ENCODE results near the gene ZNF32.

The ZNF32 gene

DNA sequence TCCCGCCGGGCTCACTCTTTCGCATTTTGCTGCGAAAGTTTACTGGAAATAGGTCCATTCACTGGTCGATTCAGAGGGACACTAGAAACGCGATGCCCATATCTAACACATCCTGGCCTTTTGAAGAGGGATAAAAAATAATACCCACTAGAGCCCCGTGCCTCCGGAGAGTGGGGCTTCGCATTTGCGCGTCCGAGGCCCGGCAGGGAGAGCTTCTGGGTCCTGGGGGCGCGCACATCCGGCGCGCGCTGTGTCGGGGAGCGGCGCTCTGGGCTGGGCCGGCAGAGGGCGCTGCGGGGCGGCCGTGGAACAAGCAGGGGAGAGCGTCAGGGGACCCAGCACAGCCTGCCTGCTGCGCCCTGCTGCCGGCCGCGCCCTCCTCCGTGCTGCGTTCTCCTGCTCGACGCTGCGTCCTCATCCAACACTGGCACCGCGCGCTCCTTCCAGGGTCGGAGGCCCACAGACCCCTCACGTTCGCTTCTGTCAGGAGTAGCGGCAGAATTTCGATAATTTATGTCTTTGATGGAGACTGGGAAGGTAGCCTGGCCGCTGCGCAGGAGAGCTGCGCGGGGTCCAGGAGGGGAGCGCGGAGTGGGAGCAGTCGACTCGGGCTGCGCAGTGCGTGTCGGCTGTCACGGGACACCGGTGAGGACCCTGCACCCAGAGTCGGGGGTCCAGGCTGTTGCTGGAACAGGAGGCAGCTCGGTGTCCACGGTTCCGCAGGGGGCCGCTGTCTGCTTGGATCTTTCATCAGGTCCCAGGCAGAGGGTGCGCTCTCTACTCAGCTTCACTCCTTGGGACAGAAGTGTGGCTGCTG lies 41.5 kb upstream of the ZNF32 start:
- Histone ChIP-seq H3K4me1 (ENCODE audit: control insufficient read depth in 1 of 2, insufficient read depth in 2 of 2, low read length in 2 of 2) (peaks cover 6 to 7% of the 10 kb centered on the region in 2 donors), H3K27me3 (ENCODE audit: control insufficient read depth in 1 of 2, insufficient read depth in 2 of 2, low read length in 2 of 2) (no peaks in the 10 kb centered on the region), H3K9me3 (ENCODE audit: control insufficient read depth in 1 of 2, low read length in 2 of 2) (no peaks in the 10 kb centered on the region), H3K4me3 (ENCODE audit: low read depth in 1 of 2, low read length in 2 of 2) (peak overlapping the region; percentile 62 to 82), H3K27ac (ENCODE audit: low read depth, low read length) (peak overlapping the region; percentile 15), H3K9ac (ENCODE audit: low read depth in 1 of 2, low read length in 2 of 2) (peak overlapping the region; percentile 66 to 69), H3K36me3 (ENCODE audit: control insufficient read depth in 1 of 2, insufficient read depth in 2 of 2, low read length in 2 of 2) (no peaks in the 10 kb centered on the region)

DNA sequence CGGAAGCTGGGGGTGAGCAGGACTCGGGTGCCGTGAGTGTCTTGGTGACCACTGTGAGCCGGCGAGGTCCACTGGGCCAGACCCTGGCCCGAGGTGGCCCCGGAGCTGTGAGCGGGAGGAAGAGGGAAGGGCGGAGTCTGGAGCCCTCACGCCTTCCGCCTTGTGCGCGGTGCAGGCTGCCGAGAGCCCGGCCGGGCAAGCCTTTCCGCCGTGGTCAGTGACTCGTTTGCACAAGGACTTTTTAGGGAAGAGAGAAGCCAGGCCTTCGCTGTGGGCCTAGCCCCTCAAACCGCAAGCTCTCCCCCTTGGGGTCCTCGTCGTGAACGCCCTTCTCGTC lies 40.9 kb upstream of the ZNF32 start:
- H3K4me1 ChIP-seq (ENCODE audit: control insufficient read depth in 1 of 2, insufficient read depth in 2 of 2, low read length in 2 of 2), result peaks cover 6 to 7% of the 10 kb centered on the region in 2 donors
- no peaks in the 10 kb centered on the region for H3K9me3 ChIP-seq (ENCODE audit: control insufficient read depth in 1 of 2, low read length in 2 of 2)
- H3K9ac ChIP-seq (ENCODE audit: low read depth in 1 of 2, low read length in 2 of 2), result peak overlapping the region; percentile 66 to 69
- H3K27me3 ChIP-seq (ENCODE audit: control insufficient read depth in 1 of 2, insufficient read depth in 2 of 2, low read length in 2 of 2), result no peaks in the 10 kb centered on the region
- peak overlapping the region; percentile 15 for H3K27ac ChIP-seq (ENCODE audit: low read depth, low read length)
- peak overlapping the region; percentile 62 to 82 for H3K4me3 ChIP-seq (ENCODE audit: low read depth in 1 of 2, low read length in 2 of 2)
- H3K36me3 ChIP-seq (ENCODE audit: control insufficient read depth in 1 of 2, insufficient read depth in 2 of 2, low read length in 2 of 2), result no peaks in the 10 kb centered on the region

DNA sequence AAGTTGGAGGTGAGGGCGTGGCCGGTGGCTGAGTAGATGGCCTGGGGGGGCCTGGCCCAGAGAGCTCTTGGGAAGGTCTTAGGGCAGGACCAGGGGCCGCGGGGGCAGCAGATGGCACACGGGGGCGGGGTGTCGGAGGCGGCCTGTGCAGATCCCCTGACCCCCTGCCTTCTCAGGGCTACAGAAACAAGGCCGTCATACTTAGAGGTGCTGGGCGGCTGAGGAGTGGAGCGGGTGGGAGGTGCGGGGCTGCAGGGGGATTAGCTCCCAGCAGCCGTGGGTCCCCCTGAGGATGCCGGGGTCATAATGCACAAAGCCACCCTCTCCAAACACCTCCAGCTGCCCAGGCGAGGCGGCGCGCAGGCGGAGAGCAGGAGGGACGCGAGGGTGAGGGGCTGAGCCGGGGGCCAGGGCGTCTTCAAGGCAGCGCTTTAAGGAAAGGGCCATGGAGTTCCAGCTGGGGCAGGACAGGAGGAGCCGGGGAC lies 40.4 kb upstream of the ZNF32 start:
- Histone ChIP-seq H3K27ac (ENCODE audit: low read depth, low read length) (no peak overlapping the region), H3K9ac (ENCODE audit: low read depth in 1 of 2, low read length in 2 of 2) (peak overlapping the region; percentile 66 to 69), H3K27me3 (ENCODE audit: control insufficient read depth in 1 of 2, insufficient read depth in 2 of 2, low read length in 2 of 2) (no peaks in the 10 kb centered on the region), H3K4me3 (ENCODE audit: low read depth in 1 of 2, low read length in 2 of 2) (peak overlapping the region; percentile 62 to 82), H3K36me3 (ENCODE audit: control insufficient read depth in 1 of 2, insufficient read depth in 2 of 2, low read length in 2 of 2) (no peaks in the 10 kb centered on the region), H3K9me3 (ENCODE audit: control insufficient read depth in 1 of 2, low read length in 2 of 2) (no peaks in the 10 kb centered on the region), H3K4me1 (ENCODE audit: control insufficient read depth in 1 of 2, insufficient read depth in 2 of 2, low read length in 2 of 2) (peaks cover 6 to 7% of the 10 kb centered on the region in 2 donors)

DNA sequence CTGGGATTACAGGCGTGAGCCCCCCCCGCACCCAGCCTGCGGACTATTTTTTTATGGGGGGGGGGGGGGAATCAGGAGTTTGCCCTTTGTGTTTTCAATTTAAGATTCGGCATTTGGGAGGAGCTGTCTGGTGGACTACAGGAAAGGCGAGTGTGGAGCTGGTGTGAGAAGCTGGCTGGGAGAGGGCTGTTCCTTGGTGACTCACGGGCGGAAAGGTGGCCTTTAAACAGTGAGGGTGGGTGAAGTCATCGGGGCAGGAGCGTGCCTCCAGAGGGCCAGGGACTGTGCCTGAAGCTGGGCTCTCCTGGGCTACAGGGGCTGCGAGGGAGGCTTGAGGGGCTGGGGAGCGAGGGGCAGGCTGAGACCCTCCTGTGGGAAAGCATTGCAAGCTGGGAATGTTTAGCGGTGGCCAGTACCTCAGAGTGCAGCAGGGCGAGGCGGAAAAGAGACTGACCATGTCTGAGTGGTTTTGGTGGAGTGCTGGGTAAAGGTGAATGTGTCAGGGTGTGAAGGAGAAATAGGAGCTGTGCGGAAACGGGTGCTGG lies 39.7 kb upstream of the ZNF32 start:
- H3K9ac ChIP-seq (ENCODE audit: low read depth in 1 of 2, low read length in 2 of 2), result no peak overlapping the region
- H3K9me3 ChIP-seq (ENCODE audit: control insufficient read depth in 1 of 2, low read length in 2 of 2), result no peaks in the 10 kb centered on the region
- H3K36me3 ChIP-seq (ENCODE audit: control insufficient read depth in 1 of 2, insufficient read depth in 2 of 2, low read length in 2 of 2), result no peaks in the 10 kb centered on the region
- no peak overlapping the region for H3K27ac ChIP-seq (ENCODE audit: low read depth, low read length)
- H3K4me3 ChIP-seq (ENCODE audit: low read depth in 1 of 2, low read length in 2 of 2), result no peak overlapping the region
- no peaks in the 10 kb centered on the region for H3K27me3 ChIP-seq (ENCODE audit: control insufficient read depth in 1 of 2, insufficient read depth in 2 of 2, low read length in 2 of 2)
- peaks cover 6 to 7% of the 10 kb centered on the region in 2 donors for H3K4me1 ChIP-seq (ENCODE audit: control insufficient read depth in 1 of 2, insufficient read depth in 2 of 2, low read length in 2 of 2)

DNA sequence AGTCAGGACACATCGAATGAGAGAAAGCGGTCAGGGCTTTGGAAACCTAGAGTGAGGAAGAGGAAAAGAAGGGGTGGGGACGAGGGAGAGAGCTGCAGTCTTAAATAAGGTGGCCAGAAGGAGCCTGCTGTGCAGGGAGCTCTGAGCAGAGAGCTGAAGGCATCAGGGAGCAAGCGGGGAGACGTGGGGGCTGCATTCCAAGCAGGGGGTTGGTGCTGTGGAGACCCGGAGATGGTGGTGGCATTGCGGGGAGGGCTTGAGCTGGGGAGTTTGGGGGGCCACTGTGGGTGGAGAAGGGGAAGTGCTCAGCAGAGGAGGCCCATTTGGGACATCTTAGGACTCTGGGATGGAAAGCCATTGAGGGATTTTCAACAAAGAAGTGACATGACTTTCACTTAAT lies 38.7 kb upstream of the ZNF32 start:
- H3K9ac ChIP-seq (ENCODE audit: low read depth in 1 of 2, low read length in 2 of 2), result no peak overlapping the region
- no peaks in the 10 kb centered on the region for H3K9me3 ChIP-seq (ENCODE audit: control insufficient read depth in 1 of 2, low read length in 2 of 2)
- peaks cover 6 to 7% of the 10 kb centered on the region in 2 donors for H3K4me1 ChIP-seq (ENCODE audit: control insufficient read depth in 1 of 2, insufficient read depth in 2 of 2, low read length in 2 of 2)
- H3K36me3 ChIP-seq (ENCODE audit: control insufficient read depth in 1 of 2, insufficient read depth in 2 of 2, low read length in 2 of 2), result no peaks in the 10 kb centered on the region
- no peak overlapping the region for H3K4me3 ChIP-seq (ENCODE audit: low read depth in 1 of 2, low read length in 2 of 2)
- H3K27me3 ChIP-seq (ENCODE audit: control insufficient read depth in 1 of 2, insufficient read depth in 2 of 2, low read length in 2 of 2), result peaks cover 0 to 7% of the 10 kb centered on the region in 2 donors
- no peak overlapping the region for H3K27ac ChIP-seq (ENCODE audit: low read depth, low read length)

DNA sequence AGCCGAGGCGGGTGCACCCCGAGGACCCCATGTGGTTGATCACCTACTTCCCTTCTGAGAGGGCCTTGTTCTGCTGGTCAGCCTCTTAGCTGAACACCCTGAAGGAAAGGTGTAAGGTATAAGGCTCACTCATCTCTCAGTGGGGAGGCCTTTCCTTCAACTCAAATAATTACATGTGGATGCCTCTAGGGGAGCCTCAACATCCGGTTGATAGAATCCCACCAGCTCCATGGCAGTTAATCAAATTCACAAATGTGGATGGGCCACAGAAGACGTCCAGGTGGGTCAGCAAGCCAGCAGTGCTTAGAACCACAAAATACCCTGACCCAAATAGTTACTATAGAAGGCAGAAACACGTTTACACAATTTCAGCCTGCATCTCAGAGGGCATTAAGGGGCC lies 37.7 kb upstream of the ZNF32 start:
- Histone ChIP-seq H3K9ac (ENCODE audit: low read depth in 1 of 2, low read length in 2 of 2) (no peak overlapping the region), H3K36me3 (ENCODE audit: control insufficient read depth in 1 of 2, insufficient read depth in 2 of 2, low read length in 2 of 2) (no peaks in the 10 kb centered on the region), H3K9me3 (ENCODE audit: control insufficient read depth in 1 of 2, low read length in 2 of 2) (no peaks in the 10 kb centered on the region), H3K4me1 (ENCODE audit: control insufficient read depth in 1 of 2, insufficient read depth in 2 of 2, low read length in 2 of 2) (peaks cover 6 to 7% of the 10 kb centered on the region in 2 donors), H3K27ac (ENCODE audit: low read depth, low read length) (no peak overlapping the region), H3K4me3 (ENCODE audit: low read depth in 1 of 2, low read length in 2 of 2) (no peak overlapping the region), H3K27me3 (ENCODE audit: control insufficient read depth in 1 of 2, insufficient read depth in 2 of 2, low read length in 2 of 2) (peaks cover 0 to 7% of the 10 kb centered on the region in 2 donors)

DNA sequence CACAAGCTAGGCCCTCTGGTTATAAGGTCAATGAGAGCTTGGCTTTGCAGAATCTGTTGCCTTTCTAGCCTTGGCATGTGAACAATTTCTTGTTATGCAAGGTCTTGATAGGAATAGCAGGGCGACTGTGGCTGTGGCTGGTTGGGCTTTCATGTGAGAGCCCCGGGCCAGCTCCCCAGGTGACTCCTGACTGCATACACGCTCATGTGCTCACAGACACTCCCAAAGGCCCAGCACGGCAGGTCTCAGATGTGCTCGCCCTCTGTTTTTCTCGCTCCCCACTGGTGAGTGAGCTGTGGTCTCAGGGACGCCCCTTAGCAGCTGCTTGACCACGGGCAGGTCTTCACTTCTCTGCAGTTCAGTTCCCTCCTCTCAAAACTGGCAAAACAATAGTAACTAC lies 37.1 kb upstream of the ZNF32 start:
- H3K27me3 ChIP-seq (ENCODE audit: control insufficient read depth in 1 of 2, insufficient read depth in 2 of 2, low read length in 2 of 2), result peaks cover 0 to 7% of the 10 kb centered on the region in 2 donors
- no peak overlapping the region for H3K27ac ChIP-seq (ENCODE audit: low read depth, low read length)

DNA sequence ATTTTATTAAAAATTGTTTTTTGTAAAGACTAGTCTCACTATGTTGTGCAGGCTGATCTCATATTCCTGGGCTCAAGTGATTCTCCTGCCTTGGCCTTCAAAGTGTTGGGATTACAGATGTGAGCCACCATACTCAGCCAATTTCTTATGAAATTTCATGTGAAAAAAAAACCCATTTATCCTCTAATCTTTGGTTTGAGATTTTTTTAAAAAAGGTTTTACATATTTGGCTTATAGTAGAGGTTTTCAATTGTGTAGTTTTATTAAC lies 35.5 kb upstream of the ZNF32 start:
- Histone ChIP-seq H3K27ac (ENCODE audit: low read depth, low read length) (no peak overlapping the region), H3K9ac (ENCODE audit: low read depth in 1 of 2, low read length in 2 of 2) (no peak overlapping the region), H3K27me3 (ENCODE audit: control insufficient read depth in 1 of 2, insufficient read depth in 2 of 2, low read length in 2 of 2) (peaks cover 0 to 7% of the 10 kb centered on the region in 2 donors), H3K4me1 (ENCODE audit: control insufficient read depth in 1 of 2, insufficient read depth in 2 of 2, low read length in 2 of 2) (peaks cover 0 to 8% of the 10 kb centered on the region in 2 donors), H3K9me3 (ENCODE audit: control insufficient read depth in 1 of 2, low read length in 2 of 2) (no peaks in the 10 kb centered on the region), H3K4me3 (ENCODE audit: low read depth in 1 of 2, low read length in 2 of 2) (no peak overlapping the region), H3K36me3 (ENCODE audit: control insufficient read depth in 1 of 2, insufficient read depth in 2 of 2, low read length in 2 of 2) (no peaks in the 10 kb centered on the region)

More for the DNA sequence above, 37.1 kb upstream of the ZNF32 start:
- H3K4me3 ChIP-seq (ENCODE audit: low read depth in 1 of 2, low read length in 2 of 2), result no peak overlapping the region
- no peaks in the 10 kb centered on the region for H3K9me3 ChIP-seq (ENCODE audit: control insufficient read depth in 1 of 2, low read length in 2 of 2)
- no peak overlapping the region for H3K9ac ChIP-seq (ENCODE audit: low read depth in 1 of 2, low read length in 2 of 2)
- H3K4me1 ChIP-seq (ENCODE audit: control insufficient read depth in 1 of 2, insufficient read depth in 2 of 2, low read length in 2 of 2), result peaks cover 6 to 7% of the 10 kb centered on the region in 2 donors
- no peaks in the 10 kb centered on the region for H3K36me3 ChIP-seq (ENCODE audit: control insufficient read depth in 1 of 2, insufficient read depth in 2 of 2, low read length in 2 of 2)

DNA sequence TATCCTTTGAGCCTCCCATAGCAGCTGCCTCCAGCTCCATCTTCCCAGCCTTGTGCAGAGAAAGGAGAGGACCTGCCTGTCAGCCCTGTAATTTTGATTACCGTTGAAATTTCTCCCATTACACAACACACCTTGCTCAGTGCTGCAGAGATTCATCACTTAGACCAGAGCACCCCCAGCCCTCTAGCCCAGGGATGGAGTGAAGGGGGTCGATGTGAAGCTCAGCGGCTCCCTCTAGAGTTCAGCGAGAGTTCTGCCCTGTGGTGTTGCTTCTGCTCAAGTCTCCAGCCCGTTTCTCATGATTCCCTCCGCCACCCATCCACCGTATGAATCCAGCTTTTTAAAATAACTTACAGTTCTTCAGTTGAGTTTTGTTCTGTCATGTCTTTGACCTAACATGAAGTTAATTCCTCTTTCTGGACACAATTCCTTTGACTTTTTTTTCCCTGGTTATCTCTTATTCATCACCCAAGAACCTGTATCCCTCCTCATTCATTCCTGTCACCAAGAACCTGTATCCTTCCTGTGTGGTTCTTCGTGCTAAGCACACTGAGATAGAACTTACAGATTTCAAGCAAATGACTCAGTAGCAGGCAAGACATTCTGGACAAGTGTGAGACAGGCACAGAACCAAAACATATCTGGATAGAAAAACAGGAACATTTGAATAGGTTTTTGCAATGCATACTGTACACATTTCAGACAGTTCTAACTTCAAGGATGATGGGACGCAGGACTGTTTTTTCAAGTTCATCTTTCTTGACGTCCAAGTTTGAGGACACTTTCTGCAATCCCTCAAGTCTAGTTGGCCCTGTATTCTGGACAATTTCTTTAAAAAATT lies 35.0 kb upstream of the ZNF32 start:
- Histone ChIP-seq H3K4me1 (ENCODE audit: control insufficient read depth in 1 of 2, insufficient read depth in 2 of 2, low read length in 2 of 2) (peaks cover 0 to 7% of the 10 kb centered on the region in 2 donors), H3K27me3 (ENCODE audit: control insufficient read depth in 1 of 2, insufficient read depth in 2 of 2, low read length in 2 of 2) (peaks cover 0 to 7% of the 10 kb centered on the region in 2 donors), H3K9ac (ENCODE audit: low read depth in 1 of 2, low read length in 2 of 2) (no peak overlapping the region), H3K36me3 (ENCODE audit: control insufficient read depth in 1 of 2, insufficient read depth in 2 of 2, low read length in 2 of 2) (no peaks in the 10 kb centered on the region), H3K9me3 (ENCODE audit: control insufficient read depth in 1 of 2, low read length in 2 of 2) (no peaks in the 10 kb centered on the region), H3K27ac (ENCODE audit: low read depth, low read length) (no peak overlapping the region), H3K4me3 (ENCODE audit: low read depth in 1 of 2, low read length in 2 of 2) (no peak overlapping the region)

DNA sequence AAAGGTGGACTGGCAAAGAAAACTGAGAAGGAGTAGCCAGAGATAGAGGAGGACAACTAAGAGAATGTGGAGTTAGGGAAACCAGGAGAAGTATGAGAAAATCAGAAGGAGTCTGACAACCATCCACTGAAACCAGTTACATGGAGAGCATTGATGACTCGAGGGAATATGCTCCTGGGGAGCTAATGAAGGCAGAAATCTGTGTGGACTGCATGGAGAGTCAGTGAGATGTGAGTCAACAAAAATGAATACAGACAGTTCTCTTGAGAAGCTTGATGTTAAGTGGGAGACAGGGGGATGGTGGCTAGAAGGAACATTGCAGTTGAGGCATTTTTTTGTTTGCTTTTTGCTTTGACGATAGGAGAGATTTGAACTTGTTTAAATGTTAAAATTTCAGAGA lies 34.3 kb upstream of the ZNF32 start:
- Histone ChIP-seq H3K9ac (ENCODE audit: low read depth in 1 of 2, low read length in 2 of 2) (no peak overlapping the region), H3K27me3 (ENCODE audit: control insufficient read depth in 1 of 2, insufficient read depth in 2 of 2, low read length in 2 of 2) (peaks cover 0 to 7% of the 10 kb centered on the region in 2 donors), H3K4me3 (ENCODE audit: low read depth in 1 of 2, low read length in 2 of 2) (no peak overlapping the region), H3K27ac (ENCODE audit: low read depth, low read length) (no peak overlapping the region), H3K9me3 (ENCODE audit: control insufficient read depth in 1 of 2, low read length in 2 of 2) (no peaks in the 10 kb centered on the region), H3K4me1 (ENCODE audit: control insufficient read depth in 1 of 2, insufficient read depth in 2 of 2, low read length in 2 of 2) (peaks cover 0 to 7% of the 10 kb centered on the region in 2 donors), H3K36me3 (ENCODE audit: control insufficient read depth in 1 of 2, insufficient read depth in 2 of 2, low read length in 2 of 2) (no peaks in the 10 kb centered on the region)

All from duodenal mucosa (tissue), 2 donors.